Cerebellar nuclear complex (tissue), 1 donor: Measurements from ENCODE around the gene PAQR7.

Experiments used
- DNase-seq, 2 experiments: peaks; one replicate each; lab custom pipeline; 2025; lab: John Stamatoyannopoulos, UW

PAQR7 gene

GRCh38 chr1:25817840-25818501 lies 57.5 kb downstream of the PAQR7 start:
- DNase-seq = no peak

GRCh38 chr1:25816112-25816718 lies 59.3 kb downstream of the PAQR7 start:
- no peak for DNase-seq

- DNase-seq = no peak
Observed at GRCh38 chr1:25815208-25816111, 60.0 kb downstream of the PAQR7 start.

GRCh38 chr1:25814549-25815087 lies 60.9 kb downstream of the PAQR7 start:
- no peak for DNase-seq

- no peak for DNase-seq
Observed at GRCh38 chr1:25813734-25814471, 61.6 kb downstream of the PAQR7 start.

GRCh38 chr1:25813071-25813733 lies 62.3 kb downstream of the PAQR7 start:
- DNase-seq = no peak
